HepG2 (cell line): ENCODE measurements around the gene MTHFD2L.

Experiments
- FOSL1 ChIP-seq: sonication (generic); formaldehyde crosslinking; IDR thresholded peaks from 2 replicates; pipeline ENCODE4 v1.9.0; 2021; ENCODE audit warnings: missing genetic modification reagents, borderline replicate concordance
- UBTF ChIP-seq: sonication (generic); formaldehyde crosslinking; IDR thresholded peaks from 2 replicates; pipeline ENCODE4 v1.4.0; 2020; ENCODE audit warnings: mild to moderate bottlenecking, missing genetic modification reagents
- ZNF317 ChIP-seq: sonication (generic); formaldehyde crosslinking; IDR thresholded peaks from 2 replicates; pipeline ENCODE4 v1.5.0; 2020; ENCODE audit warnings: mild to moderate bottlenecking, missing genetic modification reagents

GRCh38 chr4:74202062-74202586 is 44.2 kb downstream of the MTHFD2L start:
- TF ChIP-seq ZNF317 (CRISPR knock-in tag) (peak; percentile 47; the same call in 1 of the 2 replicates), FOSL1 (no peak; the same call in 1 of the 2 replicates), UBTF (CRISPR knock-in tag) (no peak)
